A549 (cell line): ENCODE results near the gene WDR35.

ENCODE experiments used
- EHMT2 ChIP-seq: fragments of 200-600 bp; sonication (generic); IDR thresholded peaks from 2 replicates; pipeline ENCODE4 v1.6.1; 2016; ENCODE audit warnings: antibody characterized with exemption, low read depth, mild to moderate bottlenecking, moderate library complexity
- TF ChIP-seq, protein P1 (sequence below): fragments of >200 bp; sonication (Bioruptor Twin); formaldehyde crosslinking; IDR thresholded peaks from 3 replicates; pipeline ENCODE4 v1.5.1; 2016
- TF ChIP-seq, protein P2 (sequence below): IDR thresholded peaks from 2 replicates; pipeline ENCODE4 v1.6.1; 2012

GRCh38 chr2:19872302-19872701 is 117.6 kb downstream of the WDR35 start:
- TF ChIP-seq EHMT2: no peak
- TF ChIP-seq, protein P1, sequence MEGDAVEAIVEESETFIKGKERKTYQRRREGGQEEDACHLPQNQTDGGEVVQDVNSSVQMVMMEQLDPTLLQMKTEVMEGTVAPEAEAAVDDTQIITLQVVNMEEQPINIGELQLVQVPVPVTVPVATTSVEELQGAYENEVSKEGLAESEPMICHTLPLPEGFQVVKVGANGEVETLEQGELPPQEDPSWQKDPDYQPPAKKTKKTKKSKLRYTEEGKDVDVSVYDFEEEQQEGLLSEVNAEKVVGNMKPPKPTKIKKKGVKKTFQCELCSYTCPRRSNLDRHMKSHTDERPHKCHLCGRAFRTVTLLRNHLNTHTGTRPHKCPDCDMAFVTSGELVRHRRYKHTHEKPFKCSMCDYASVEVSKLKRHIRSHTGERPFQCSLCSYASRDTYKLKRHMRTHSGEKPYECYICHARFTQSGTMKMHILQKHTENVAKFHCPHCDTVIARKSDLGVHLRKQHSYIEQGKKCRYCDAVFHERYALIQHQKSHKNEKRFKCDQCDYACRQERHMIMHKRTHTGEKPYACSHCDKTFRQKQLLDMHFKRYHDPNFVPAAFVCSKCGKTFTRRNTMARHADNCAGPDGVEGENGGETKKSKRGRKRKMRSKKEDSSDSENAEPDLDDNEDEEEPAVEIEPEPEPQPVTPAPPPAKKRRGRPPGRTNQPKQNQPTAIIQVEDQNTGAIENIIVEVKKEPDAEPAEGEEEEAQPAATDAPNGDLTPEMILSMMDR: no peak
- TF ChIP-seq, protein P2, sequence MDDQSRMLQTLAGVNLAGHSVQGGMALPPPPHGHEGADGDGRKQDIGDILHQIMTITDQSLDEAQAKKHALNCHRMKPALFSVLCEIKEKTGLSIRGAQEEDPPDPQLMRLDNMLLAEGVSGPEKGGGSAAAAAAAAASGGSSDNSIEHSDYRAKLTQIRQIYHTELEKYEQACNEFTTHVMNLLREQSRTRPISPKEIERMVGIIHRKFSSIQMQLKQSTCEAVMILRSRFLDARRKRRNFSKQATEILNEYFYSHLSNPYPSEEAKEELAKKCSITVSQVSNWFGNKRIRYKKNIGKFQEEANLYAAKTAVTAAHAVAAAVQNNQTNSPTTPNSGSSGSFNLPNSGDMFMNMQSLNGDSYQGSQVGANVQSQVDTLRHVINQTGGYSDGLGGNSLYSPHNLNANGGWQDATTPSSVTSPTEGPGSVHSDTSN: no peak
